HG03342 (cell line): Measurements from ENCODE around the gene CPLANE1.
"Not testable (repeated sequence)": the region's sequence is repeated elsewhere in the genome, so short reads cannot be mapped to it uniquely, and the experiment has no call there.

ENCODE experiments used
- ATAC-seq: cut with Tn5 transposase; IDR thresholded peaks from one replicate; pipeline ENCODE4 v1.9.1; 2021; ENCODE audit warnings: mild to moderate bottlenecking, moderate library complexity; ENCODE audit not compliant: unreplicated experiment

Gene CPLANE1

DNA sequence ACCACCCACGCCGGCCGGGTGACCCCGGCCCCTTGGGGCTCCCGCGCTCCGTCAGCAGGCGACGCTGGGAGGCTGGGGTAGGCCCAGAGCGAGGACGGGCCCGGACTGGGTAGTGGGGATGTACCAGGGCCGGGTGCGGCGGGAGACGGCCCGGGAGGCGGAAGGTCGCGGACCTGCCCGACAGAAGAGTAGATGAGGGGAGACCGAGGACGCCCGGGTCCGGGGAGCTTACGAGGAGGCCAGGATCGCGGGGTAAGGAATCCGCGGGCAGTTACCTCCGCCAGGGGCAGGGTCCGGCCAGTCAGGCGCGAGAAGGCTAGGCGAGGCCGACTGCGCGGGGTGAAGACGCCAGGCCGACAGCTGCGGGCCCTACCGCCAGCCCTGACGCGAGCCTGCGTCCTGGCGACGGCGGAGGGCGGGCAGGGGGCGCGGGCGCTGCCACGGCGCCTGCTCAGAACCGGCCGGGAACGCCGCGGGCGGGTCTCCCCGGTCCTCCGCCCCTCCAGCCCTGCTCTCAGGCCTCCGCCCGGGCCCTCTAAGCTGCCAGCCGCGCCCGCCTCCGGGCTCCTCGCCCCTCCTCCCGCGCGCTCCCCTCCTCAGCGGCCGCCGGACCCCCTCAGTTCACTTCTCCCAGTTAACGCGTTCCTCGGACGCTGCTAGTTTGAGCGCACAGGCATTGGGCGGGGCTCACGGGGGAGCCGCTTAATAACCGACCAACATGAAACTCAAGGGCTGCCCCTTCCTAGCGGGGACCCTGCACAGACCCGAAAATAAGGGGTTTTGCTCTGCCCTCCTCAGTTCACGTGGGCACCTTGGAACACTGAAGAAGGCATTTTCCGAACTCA, at the start of gene CPLANE1:
Gene CPLANE1 (minus strand): TSS at position 407 of the 845 bp plus-strand sequence. CDS start 1,678 bp downstream, outside the sequence.
- ATAC-seq = peak; percentile 80

- not testable (repeated sequence) for ATAC-seq
Measured at GRCh38 chr5:37296313-37296712, 47.1 kb upstream of the CPLANE1 start.

DNA sequence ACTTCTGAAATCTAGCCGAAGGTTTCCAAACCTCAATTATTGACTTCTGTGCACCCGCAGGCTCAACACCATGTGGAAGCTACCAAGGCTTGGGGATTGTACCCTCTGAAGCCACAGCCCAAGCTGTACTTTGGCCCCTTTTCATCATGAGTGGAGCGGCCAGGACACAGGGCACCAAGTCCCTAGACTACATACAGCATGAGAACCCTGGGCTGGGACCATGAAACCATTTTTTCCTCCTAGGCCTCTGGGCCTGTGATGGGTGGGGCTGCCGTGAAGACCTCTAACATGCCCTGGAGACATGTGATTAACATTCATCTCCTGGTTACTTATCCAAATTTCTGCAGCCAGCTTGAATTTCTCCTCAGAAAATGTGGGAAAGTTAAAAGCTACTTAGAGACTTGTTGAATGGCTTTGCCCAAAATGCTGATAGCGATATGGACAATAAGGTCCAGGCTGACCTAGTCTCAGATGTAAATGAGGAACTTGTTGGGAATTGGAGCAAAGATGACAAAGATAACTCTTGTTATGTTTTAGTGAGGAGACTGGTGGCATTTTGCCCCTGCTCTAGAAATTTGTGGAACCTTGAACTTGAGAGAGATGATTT, 34.1 kb upstream of the CPLANE1 start:
- no peak for ATAC-seq

DNA sequence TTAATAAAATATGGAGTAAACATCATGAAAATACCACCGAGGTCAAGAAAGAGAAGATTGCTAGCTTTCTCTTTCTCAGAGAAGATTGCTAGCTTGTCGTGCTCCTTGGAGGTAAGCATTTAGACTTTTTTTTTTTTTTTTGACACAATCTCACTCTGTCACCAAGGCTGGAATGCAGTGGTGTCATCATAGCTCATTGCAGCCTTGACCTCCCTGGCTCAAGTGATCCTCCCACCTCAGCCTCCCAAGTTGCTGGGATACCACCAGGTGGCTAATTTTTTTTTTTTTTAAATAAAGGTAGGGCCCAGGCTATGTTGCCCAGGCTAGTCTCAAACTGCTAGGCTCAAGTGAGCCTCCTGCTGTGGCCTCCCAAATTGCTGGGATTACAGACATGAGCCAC, 26.3 kb upstream of the CPLANE1 start:
- ATAC-seq = no peak

- ATAC-seq = no peak
Measured at GRCh38 chr5:37272511-37272910, 23.3 kb upstream of the CPLANE1 start.

DNA sequence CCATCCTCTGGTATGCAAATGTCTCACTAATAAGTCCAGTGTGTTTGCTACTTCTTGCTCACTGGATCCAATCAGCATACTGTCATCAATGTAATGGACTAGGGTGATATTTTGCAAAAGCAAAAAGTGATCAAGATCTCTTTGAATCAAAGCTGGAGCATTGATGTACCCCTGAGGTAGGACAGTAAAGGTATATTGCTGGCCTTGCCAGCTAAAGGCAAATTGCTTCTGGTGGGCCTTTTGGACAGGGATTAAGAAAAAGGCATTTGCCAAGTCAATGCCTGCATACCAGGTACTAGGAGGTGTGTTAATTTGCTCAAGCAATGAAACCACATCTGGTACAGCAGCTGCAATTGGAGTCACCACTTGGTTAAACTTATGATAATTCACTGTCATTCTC, 18.9 kb upstream of the CPLANE1 start:
- ATAC-seq = not testable (repeated sequence)

- no peak for ATAC-seq
Measured at GRCh38 chr5:37255774-37256358, 6.7 kb upstream of the CPLANE1 start.

DNA sequence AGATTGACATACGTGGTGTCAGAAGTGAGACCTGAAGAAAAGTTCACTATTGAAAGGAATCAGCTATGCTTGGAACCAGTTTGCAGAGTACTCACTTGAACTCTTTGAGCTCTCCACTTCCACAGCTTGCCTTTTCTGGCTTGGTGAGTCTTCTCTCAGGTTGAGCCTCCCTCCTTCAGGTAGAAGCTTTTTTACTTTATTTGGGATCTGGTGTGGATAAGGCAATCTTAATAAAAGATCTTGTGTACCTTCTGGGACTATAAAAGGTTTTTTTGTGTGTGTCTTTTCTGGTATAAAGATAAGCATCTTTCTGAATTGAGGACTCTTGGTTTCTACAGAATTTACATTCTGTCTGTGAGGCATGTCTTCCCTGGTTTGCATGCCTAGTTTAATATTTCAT, 5.4 kb upstream of the CPLANE1 start:
- ATAC-seq = no peak

- ATAC-seq = no peak
Measured at GRCh38 chr5:37251665-37252064, 2.5 kb upstream of the CPLANE1 start.

DNA sequence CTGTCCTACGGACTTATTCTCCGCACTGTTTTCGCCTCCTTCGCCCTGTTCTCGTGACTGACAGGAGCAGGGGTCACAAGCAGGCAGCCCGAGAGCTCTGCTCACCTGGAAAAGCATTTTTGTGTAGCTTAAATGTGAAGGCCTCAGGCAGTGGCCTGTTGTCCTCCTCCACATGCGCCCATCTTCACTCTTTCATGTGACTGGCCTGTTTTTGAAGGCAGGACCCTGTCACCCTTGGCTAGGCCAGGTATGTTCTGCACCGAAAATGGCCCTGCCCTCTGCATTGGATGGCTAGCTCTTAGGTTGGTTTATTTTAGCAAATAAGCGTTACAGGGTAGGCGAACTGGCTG, 614 bp upstream of the CPLANE1 start:
- ATAC-seq = no peak

DNA sequence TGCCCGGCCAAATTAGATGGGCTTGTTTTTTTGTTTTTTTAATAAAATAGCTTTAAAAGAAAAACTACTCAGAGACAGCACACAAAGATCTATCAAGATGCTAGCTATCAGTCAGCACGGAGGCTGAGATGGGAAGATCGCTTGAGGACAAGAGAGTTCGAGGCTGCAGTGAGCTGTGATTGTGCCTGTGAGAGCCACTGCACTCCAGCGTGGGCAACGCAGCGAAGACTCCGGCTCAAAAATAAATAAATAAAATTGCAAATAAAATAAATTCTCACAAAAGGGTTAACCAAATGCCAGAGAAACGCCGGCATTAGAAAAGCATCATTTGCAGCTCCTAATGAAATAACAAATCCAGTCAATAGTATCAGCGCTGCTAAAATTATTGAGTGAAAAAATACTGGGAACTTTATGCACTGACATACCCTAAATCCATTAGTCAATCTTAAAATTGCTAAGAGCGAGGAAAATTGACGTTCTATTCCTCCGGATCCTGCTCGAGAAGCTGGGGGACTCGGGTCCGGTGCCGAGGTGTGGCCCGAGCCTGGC, 681 bp downstream of the CPLANE1 start:
- ATAC-seq = no peak

- no peak for ATAC-seq
Measured at GRCh38 chr5:37247496-37247895, 1.7 kb downstream of the CPLANE1 start.

GRCh38 chr5:37247036-37247435, 2.1 kb downstream of the CPLANE1 start:
- ATAC-seq = no peak

- ATAC-seq = no peak
Measured at GRCh38 chr5:37234288-37234687, 14.9 kb downstream of the CPLANE1 start.

GRCh38 chr5:37226377-37226776, 22.8 kb downstream of the CPLANE1 start:
- no peak for ATAC-seq

GRCh38 chr5:37222181-37222580, 27.0 kb downstream of the CPLANE1 start:
- ATAC-seq = no peak

- ATAC-seq = not testable (repeated sequence)
Measured at GRCh38 chr5:37220426-37220825, 28.8 kb downstream of the CPLANE1 start.

GRCh38 chr5:37219384-37219783, 29.8 kb downstream of the CPLANE1 start:
- not testable (repeated sequence) for ATAC-seq

- ATAC-seq = no peak
Measured at GRCh38 chr5:37217976-37218375, 31.2 kb downstream of the CPLANE1 start.

DNA sequence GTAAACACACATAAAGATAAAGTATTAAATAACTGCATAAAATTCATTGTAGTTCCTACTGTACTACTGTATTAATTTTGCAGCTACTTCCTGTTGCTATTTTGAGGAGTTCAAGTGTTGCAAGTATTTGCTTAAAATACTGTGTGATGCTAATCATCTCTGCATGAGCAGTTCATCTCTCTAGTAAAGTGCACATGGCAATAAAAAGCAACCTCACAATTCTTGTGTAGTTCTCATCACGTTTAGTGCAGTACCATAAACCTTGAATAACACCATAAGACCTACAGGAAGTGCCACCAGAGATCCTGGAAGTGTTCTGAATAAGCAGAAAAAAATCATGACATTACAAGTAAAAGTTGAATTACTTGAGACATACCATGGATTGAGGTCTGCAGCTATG, 34.6 kb downstream of the CPLANE1 start:
- no peak for ATAC-seq

- ATAC-seq = no peak
Measured at GRCh38 chr5:37212096-37212495, 37.1 kb downstream of the CPLANE1 start.

GRCh38 chr5:37211661-37212060, 37.5 kb downstream of the CPLANE1 start:
- ATAC-seq = no peak
